HepG2 (cell line): Measurements from ENCODE around the gene PATL1. TPM values are rescaled to one million over a fixed set of nuclear protein-coding genes. Genes with fewer than 3 reads are reported as not detected.

Source experiments
- ATAC-seq: fragments of 200-7000 bp; cut with Tn5 transposase; 3 replicates; pipeline ENCODE4 v1.9.1; 2020; ENCODE audit warnings: mild to moderate bottlenecking, moderate library complexity
- BruUV-seq: library from RNA; stranded (reverse); fragments of 400-500 nt; replicated peaks from 2 replicates; lab custom pipeline; 2021; lab: Mats Ljungman, UMichigan
- CTCF ChIA-PET: fragments of 300-600 bp; formaldehyde crosslinking; extraction: SDS; loops from one replicate; lab custom pipeline; 2021; ENCODE audit warnings: low total read pairs, inconsistent platforms, low intra/inter-chr PET ratio; lab: Yijun Ruan, JAX
- POLR2A ChIA-PET: fragments of 350-600 bp; sonication (Branson Sonifier 250); formaldehyde crosslinking; loops from one replicate; lab custom pipeline; 2020; ENCODE audit warnings: antibody characterized with exemption, inconsistent platforms; lab: Yijun Ruan, JAX
- DNase-seq: peaks from one replicate; pipeline ENCODE4 v3.0.0-alpha.2; 2015; ENCODE audit warnings: low spot score
- FAIRE-seq: peaks from 3 replicates; lab custom pipeline; 2011; peaks lifted over from hg19 to GRCh38; lab: Jason Lieb, UNC
- H2AFZ ChIP-seq: one replicate; pipeline ENCODE4 v1.6.1; 2011; ENCODE audit warnings: low read length, inconsistent platforms
- H3K27ac ChIP-seq: fragments of 300-600 bp; 3 replicates; pipeline ENCODE4 v1.8.0; 2011; ENCODE audit warnings: mixed run types, mild to moderate bottlenecking, mixed read lengths, low read length, inconsistent platforms; ENCODE audit not compliant: insufficient read depth; ENCODE audit errors: extremely low read length
- H3K27me3 ChIP-seq, 2 experiments: fragments of 200-600 bp in 1 of 2; 2 replicates in 1 of 2; 3 replicates in 1 of 2; pipeline versions ENCODE4 v1.6.0 to v1.8.0; 2011; ENCODE audit warnings: low read length in 2 of 2, mild to moderate bottlenecking in 2 of 2, moderate library complexity in 2 of 2, inconsistent platforms in 1 of 2; ENCODE audit not compliant: insufficient read depth in 2 of 2, control insufficient read depth in 1 of 2
- H3K36me3 ChIP-seq, 2 experiments: fragments of 200-600 bp in 1 of 2; replicated peaks in 1 of 2; 2 replicates in 1 of 2; 3 replicates in 1 of 2; pipeline versions ENCODE4 v1.5.1 to v1.8.0; 2011; ENCODE audit warnings: low read length in 2 of 2, inconsistent platforms in 1 of 2; ENCODE audit not compliant: insufficient read depth in 2 of 2, control insufficient read depth in 1 of 2
- H3K4me1 ChIP-seq: 2 replicates; pipeline ENCODE4 v1.5.1; 2012; ENCODE audit warnings: low read length, inconsistent platforms; ENCODE audit not compliant: insufficient read depth
- H3K4me2 ChIP-seq: 2 replicates; pipeline ENCODE4 v1.6.0; 2011; ENCODE audit warnings: low read depth, low read length, inconsistent platforms
- H3K4me3 ChIP-seq, 3 experiments: fragments of 200-600 bp in 1 of 3; sonication (generic), shearing (Covaris generic) in 1 of 3; replicated peaks in 1 of 3; 2 replicates each; pipeline ENCODE4 v1.5.1; 2011 to 2016; ENCODE audit warnings: low read length in 3 of 3, inconsistent platforms in 2 of 3, low read depth in 2 of 3, mild to moderate bottlenecking in 2 of 3, control low read depth in 1 of 3, mixed read lengths in 1 of 3; ENCODE audit not compliant: insufficient read depth in 1 of 3
- H3K79me2 ChIP-seq: one replicate; pipeline ENCODE4 v1.6.1; 2011; ENCODE audit warnings: low read length, inconsistent platforms; ENCODE audit not compliant: insufficient read depth
- H3K9ac ChIP-seq: 2 replicates; pipeline ENCODE4 v1.6.0; 2011; ENCODE audit warnings: mild to moderate bottlenecking, low read depth, low read length, inconsistent platforms; ENCODE audit not compliant: insufficient read depth
- H3K9me3 ChIP-seq: 2 replicates; pipeline ENCODE4 v1.5.1; 2012; ENCODE audit warnings: mild to moderate bottlenecking, low read length
- H4K20me1 ChIP-seq: 2 replicates; pipeline ENCODE4 v1.6.0; 2011; ENCODE audit warnings: inconsistent platforms, mild to moderate bottlenecking, low read length, moderate library complexity; ENCODE audit not compliant: insufficient read depth
- ARID5B ChIP-seq: IDR thresholded peaks from 2 replicates; pipeline ENCODE4 v1.4.0; 2020; ENCODE audit warnings: mild to moderate bottlenecking, missing genetic modification reagents
- CEBPB ChIP-seq: IDR thresholded peaks from 2 replicates; pipeline ENCODE4 v1.6.1; 2011; ENCODE audit warnings: low read depth, low read length, improper control_type of control experiment, borderline replicate concordance
- CREB1 ChIP-seq, 2 experiments: fragments of 450-650 bp in 1 of 2; IDR thresholded peaks; 2 replicates each; pipeline ENCODE4 v1.6.1; 2016 to 2017; ENCODE audit warnings: control low read depth in 1 of 2, mild to moderate bottlenecking in 1 of 2, missing compliant biosample characterization in 1 of 2, missing genetic modification characterization in 1 of 2
- FOSL2 ChIP-seq: sonication (generic); formaldehyde crosslinking; IDR thresholded peaks from 2 replicates; pipeline ENCODE4 v1.4.0; 2020; ENCODE audit warnings: missing genetic modification reagents
- FOXP1 ChIP-seq, 2 experiments: fragments of 450-650 bp in 1 of 2; IDR thresholded peaks; 2 replicates each; pipeline ENCODE4 v1.6.1; 2017 to 2018; ENCODE audit warnings: antibody characterized with exemption in 1 of 2
- GATA4 ChIP-seq: sonication (generic); IDR thresholded peaks from 2 replicates; pipeline ENCODE4 v1.6.1; 2016; ENCODE audit warnings: antibody characterized with exemption, low read depth, borderline replicate concordance
- GATAD2A ChIP-seq: IDR thresholded peaks from 2 replicates; pipeline ENCODE4 v1.6.1; 2016
- HIC2 ChIP-seq: sonication (generic); formaldehyde crosslinking; IDR thresholded peaks from 2 replicates; pipeline ENCODE4 v1.9.0; 2022; ENCODE audit warnings: low read depth, missing genetic modification reagents
- JUND ChIP-seq: sonication (generic); formaldehyde crosslinking; IDR thresholded peaks from 2 replicates; pipeline ENCODE4 v1.8.0; 2022; ENCODE audit warnings: mild to moderate bottlenecking, missing genetic modification reagents
- MAX ChIP-seq: IDR thresholded peaks from 2 replicates; pipeline ENCODE4 v1.6.1; 2012; ENCODE audit warnings: inconsistent platforms
- NR2F1 ChIP-seq, 2 experiments: fragments of 450-650 bp in 1 of 2; formaldehyde crosslinking in 1 of 2; IDR thresholded peaks; 2 replicates each; pipeline versions ENCODE4 v1.5.0 to v1.6.1; 2016 to 2020; ENCODE audit warnings: mild to moderate bottlenecking in 1 of 2, missing compliant biosample characterization in 1 of 2, missing genetic modification reagents in 1 of 2, moderate library complexity in 1 of 2
- RARA ChIP-seq: IDR thresholded peaks from 2 replicates; pipeline ENCODE4 v1.6.1; 2016; ENCODE audit warnings: missing genetic modification reagents, missing compliant biosample characterization
- RXRB ChIP-seq: IDR thresholded peaks from 2 replicates; pipeline ENCODE4 v1.6.1; 2016; ENCODE audit warnings: borderline replicate concordance, missing genetic modification reagents, missing compliant biosample characterization
- SAP130 ChIP-seq: IDR thresholded peaks from 2 replicates; pipeline ENCODE4 v1.6.1; 2016; ENCODE audit warnings: low read depth
- SOX13 ChIP-seq, 3 experiments: fragments of 450-650 bp in 1 of 3; sonication (generic) in 1 of 3; formaldehyde crosslinking in 1 of 3; IDR thresholded peaks in 2 of 3; conservative IDR thresholded peaks in 1 of 3; 2 replicates each; pipeline versions ENCODE4 v1.5.0 to v1.6.1; 2016 to 2020; ENCODE audit warnings: antibody characterized with exemption in 1 of 3, mild to moderate bottlenecking in 1 of 3, missing compliant biosample characterization in 1 of 3, missing genetic modification reagents in 1 of 3, moderate library complexity in 1 of 3
- SOX6 ChIP-seq, 2 experiments: fragments of 450-650 bp in 1 of 2; sonication (generic) in 1 of 2; formaldehyde crosslinking in 1 of 2; IDR thresholded peaks; 2 replicates each; pipeline versions ENCODE4 v1.4.0 to v1.6.1; 2017 to 2020; ENCODE audit warnings: antibody characterized with exemption in 1 of 2, mild to moderate bottlenecking in 1 of 2, missing genetic modification reagents in 1 of 2
- TGIF2 ChIP-seq: IDR thresholded peaks from 2 replicates; pipeline ENCODE4 v1.6.1; 2016; ENCODE audit warnings: control low read depth, missing compliant biosample characterization
- ZNF562 ChIP-seq: sonication (generic); formaldehyde crosslinking; IDR thresholded peaks from 2 replicates; pipeline ENCODE4 v1.8.0; 2022; ENCODE audit warnings: missing genetic modification reagents, borderline replicate concordance
- WGBS: methylation state at CpG from one replicate; pipeline ENCODE4 v1.1.6; 2017; ENCODE audit warnings: low lambda C conversion rate; 5-methylcytosine and 5-hydroxymethylcytosine counted together
- in situ Hi-C: cut with HindIII; loops from 2 replicates; pipeline ENCODE4 v1.10.0; 2017; ENCODE audit warnings: low pct_unique_long_range_greater_than_20kb; ENCODE audit not compliant: extremely low pct_ligation_motif_present
- intact Hi-C: fragments of 100-400 bp; cut with micrococcal nuclease; formaldehyde crosslinking; loops from one replicate; pipeline ENCODE4 v1.10.0; 2022; ENCODE audit not compliant: unreplicated experiment
- polyA plus RNA-seq, 8 experiments: library from polyadenylated mRNA; depleted of rRNA in 3 of 8; stranded (reverse) in 7 of 8; unstranded in 1 of 8; fragments of >200 nt; fragmentation: Illumina TruSeq in 4 of 8; extraction: Trizol in 4 of 8; gene quantifications; 2 replicates each; pipeline versions ENCODE4 v1.2.1 to v1.2.3, GENCODE V29; 2011 to 2016; ENCODE audit warnings: low read depth in 4 of 8, missing spikeins in 1 of 8, mixed read lengths in 1 of 8; ENCODE audit not compliant: insufficient read depth in 1 of 8
- total RNA-seq, 5 experiments: library from RNA; depleted of rRNA; stranded (reverse); fragments of >200 nt; fragmentation: Illumina TruSeq; extraction: Trizol; gene quantifications; 2 replicates each; pipeline ENCODE4 v1.2.3, GENCODE V29; 2016; ENCODE audit warnings: low read depth in 1 of 5

The PATL1 gene
- total and polyA plus RNA-seq, 2 of the 13 experiments (the other 11 are each of a cell fraction or from before 2014, with no cell fraction given), result 12.9 to 26.8 TPM

GRCh38 chr11:59676205-59676604 lies 7.4 kb upstream of the PATL1 start:
- Histone ChIP-seq H3K36me3 (no peaks in the 10 kb centered on the region), H3K4me1 (peaks cover 44% of the 10 kb centered on the region), H3K9ac (no peak overlapping the region), H4K20me1 (no peaks in the 10 kb centered on the region), H2AFZ (peak overlapping the region; percentile 63), H3K9me3 (no peaks in the 10 kb centered on the region), H3K4me3 (no peak overlapping the region), H3K79me2 (no peaks in the 10 kb centered on the region), H3K27ac (no peak overlapping the region), H3K4me2 (peak overlapping the region; percentile 43), H3K27me3 (no peaks in the 10 kb centered on the region)
- ChIA-PET CTCF (no interaction called here), POLR2A (interaction anchor here (1.2 kb wide), 1 partner anchor 502 kb away, joined by 3 read pairs; no protein-coding TSS in a partner anchor)
- FAIRE-seq (no peak), DNase-seq (peak; percentile 24), ATAC-seq (peak; percentile 33; the same call in 2 of the 3 replicates)
- intact Hi-C loops, result no loop called here
- BruUV-seq, result no TSS peak
- in situ Hi-C loops, result loop anchor here (5.0 to 25.0 kb wide), 3 partner anchors 129 to 489 kb away; no protein-coding TSS in a partner anchor
- WGBS, result 52% methylated on average over 7 of the region's 8 CpGs
- TF ChIP-seq RARA (CRISPR knock-in tag) (peak; percentile 44; the same call in 1 of the 2 replicates), GATAD2A (peak; percentile 43; the same call in 1 of the 2 replicates), CREB1 (IDR thresholded peaks at IDR 0.05) (peak; percentile 59; the same call in 1 of the 2 replicates), CREB1 (CRISPR knock-in tag; IDR thresholded peaks at IDR 0.05) (no peak), RXRB (peak; percentile 39; the same call in 1 of the 2 replicates), TGIF2 (CRISPR knock-in tag) (no peak), FOXP1 (IDR thresholded peaks at IDR 0.05) (no peak), FOXP1 (CRISPR knock-in tag; IDR thresholded peaks at IDR 0.05) (0 out of 2 replicates have a peak, but pooled peaks have one; percentile 16), FOSL2 (CRISPR knock-in tag) (peak; percentile 86), SAP130 (CRISPR knock-in tag) (peak; percentile 47; the same call in 1 of the 2 replicates), GATA4 (no peak), SOX13 (IDR thresholded peaks at IDR 0.05) (no peak), SOX13 (CRISPR knock-in tag; conservative IDR thresholded peaks at IDR 0.05 in 1 of 2, IDR thresholded peaks at IDR 0.05 in 1 of 2) (0 out of 4 replicates have a peak, but pooled peaks of 1 of the 2 experiments have one; percentile 20), ARID5B (CRISPR knock-in tag) (peak; percentile 30; the same call in 1 of the 2 replicates), HIC2 (peak; percentile 66; the same call in 1 of the 2 replicates), CEBPB (no peak), SOX6 (IDR thresholded peaks at IDR 0.05) (no peak), SOX6 (CRISPR knock-in tag; IDR thresholded peaks at IDR 0.05) (peak; percentile 12; the same call in 1 of the 2 replicates), JUND (CRISPR knock-in tag) (peak; percentile 30; the same call in 1 of the 2 replicates), MAX (no peak), ZNF562 (CRISPR knock-in tag) (no peak), NR2F1 (CRISPR knock-in tag; IDR thresholded peaks at IDR 0.05) (peak; percentile 25 to 65; a peak in 2 of 4 replicates)
